Neuron (in vitro differentiated cells): Measurements from ENCODE around the gene PPIP5K1.
"Not testable (repeated sequence)": the region's sequence is repeated elsewhere in the genome, so short reads cannot be mapped to it uniquely, and the experiment has no call there.

Source experiments
- H2AFZ ChIP-seq: one replicate; pipeline ENCODE4 v1.6.1; 2013; ENCODE audit warnings: low read depth, mild to moderate bottlenecking, inconsistent platforms, low read length, moderate library complexity
- H3K27me3 ChIP-seq: one replicate; pipeline ENCODE4 v1.6.1; 2013; ENCODE audit warnings: low read length; ENCODE audit not compliant: insufficient read depth
- H3K36me3 ChIP-seq: one replicate; pipeline ENCODE4 v1.6.1; 2013; ENCODE audit warnings: low read length; ENCODE audit not compliant: insufficient read depth
- H3K4me1 ChIP-seq: one replicate; pipeline ENCODE4 v1.6.1; 2013; ENCODE audit warnings: low read length; ENCODE audit not compliant: insufficient read depth
- H3K4me3 ChIP-seq: 2 replicates; pipeline ENCODE4 v1.5.1; 2013; ENCODE audit warnings: mild to moderate bottlenecking, low read length, moderate library complexity
- H3K9me3 ChIP-seq: one replicate; pipeline ENCODE4 v1.6.1; 2013; ENCODE audit warnings: low read length

Gene PPIP5K1

GRCh38 chr15:43566615-43567014, 23.4 kb downstream of the PPIP5K1 start:
- H2AFZ ChIP-seq, H3K4me3 ChIP-seq, H3K9me3 ChIP-seq, H3K27me3 ChIP-seq, H3K4me1 ChIP-seq, H3K36me3 ChIP-seq: not testable (repeated sequence)

- not testable (repeated sequence) for H3K27me3 ChIP-seq, H3K4me1 ChIP-seq, H2AFZ ChIP-seq, H3K36me3 ChIP-seq, H3K9me3 ChIP-seq, H3K4me3 ChIP-seq
Observed at GRCh38 chr15:43563793-43564192, 26.2 kb downstream of the PPIP5K1 start.

DNA sequence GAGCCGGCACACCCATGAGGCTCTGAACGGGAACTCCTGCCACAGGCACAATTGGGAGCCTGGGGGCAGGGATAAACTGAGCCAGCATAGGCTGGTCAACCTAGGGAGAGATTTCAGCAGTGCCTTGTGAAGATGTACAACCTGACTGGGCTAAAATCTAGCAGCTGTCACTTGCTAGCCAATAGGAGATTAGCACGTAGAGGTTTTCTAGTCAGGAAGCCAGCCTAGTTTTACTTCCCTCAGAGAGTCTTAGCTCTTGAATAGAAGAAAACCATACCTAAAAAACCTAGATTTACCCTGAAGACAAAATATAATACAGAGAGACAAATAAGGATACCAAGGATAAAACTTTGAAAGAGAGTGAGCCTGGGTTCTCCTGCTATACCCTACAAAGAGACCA, 27.3 kb downstream of the PPIP5K1 start:
- not testable (repeated sequence) for H3K4me1 ChIP-seq, H3K27me3 ChIP-seq, H3K36me3 ChIP-seq, H3K9me3 ChIP-seq, H2AFZ ChIP-seq, H3K4me3 ChIP-seq

GRCh38 chr15:43552986-43553385, 37.0 kb downstream of the PPIP5K1 start:
- Histone ChIP-seq H3K36me3 (peaks cover 8% of the 10 kb centered on the region), H3K9me3 (no peaks in the 10 kb centered on the region), H2AFZ (no peak overlapping the region), H3K27me3 (no peaks in the 10 kb centered on the region), H3K4me3 (no peak overlapping the region), H3K4me1 (no peaks in the 10 kb centered on the region)

- no peaks in the 10 kb centered on the region for H3K27me3 ChIP-seq
- H2AFZ ChIP-seq = no peak overlapping the region
Observed at GRCh38 chr15:43552256-43552655, 37.8 kb downstream of the PPIP5K1 start.

DNA sequence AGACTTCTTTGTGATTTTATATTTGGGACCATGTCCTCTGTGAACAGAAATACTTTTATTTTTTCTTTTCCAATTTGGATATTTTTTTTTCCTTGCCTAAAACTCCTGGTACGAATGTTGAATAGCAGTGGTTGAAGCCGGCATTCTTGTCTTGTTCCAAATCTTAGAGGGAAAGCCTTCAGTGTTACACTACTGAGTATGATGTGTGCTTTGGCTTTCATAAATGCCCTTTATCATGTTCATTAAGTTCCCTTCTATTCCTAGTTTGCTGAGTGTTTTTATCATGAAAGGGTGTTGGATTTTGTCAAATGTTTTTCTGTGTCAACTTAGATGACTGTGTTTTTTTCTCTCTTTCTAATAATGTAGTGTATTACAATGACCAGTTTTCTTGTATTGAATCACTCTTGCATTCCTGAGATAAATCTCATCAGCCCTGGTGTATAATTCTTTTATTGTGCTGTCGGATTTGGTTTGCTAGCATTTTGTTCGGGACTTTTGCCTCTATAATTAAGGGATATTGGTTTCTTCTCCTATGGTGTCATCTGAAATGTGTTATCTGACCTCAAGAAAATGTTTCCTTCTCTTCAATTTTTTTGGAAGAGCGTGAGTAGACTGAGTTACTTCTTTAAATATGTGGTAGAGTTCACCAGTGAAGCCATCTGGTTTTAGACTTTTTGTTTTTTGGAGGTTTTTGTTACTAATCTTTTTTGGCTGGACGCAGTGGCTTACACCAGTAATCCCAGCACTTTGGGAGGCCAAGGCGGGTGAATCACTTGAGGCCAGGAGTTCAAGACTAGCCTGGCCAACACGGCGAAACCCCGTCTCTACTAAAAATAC, 39.3 kb downstream of the PPIP5K1 start:
- Histone ChIP-seq H3K36me3 (peaks cover 7% of the 10 kb centered on the region), H3K4me3 (no peak overlapping the region)

More at GRCh38 chr15:43552256-43552655, 37.8 kb downstream of the PPIP5K1 start:
- Histone ChIP-seq H3K4me1 (no peaks in the 10 kb centered on the region), H3K4me3 (no peak overlapping the region), H3K9me3 (no peaks in the 10 kb centered on the region), H3K36me3 (peaks cover 4% of the 10 kb centered on the region)

GRCh38 chr15:43547539-43547938, 42.5 kb downstream of the PPIP5K1 start:
- Histone ChIP-seq H3K4me1 (no peaks in the 10 kb centered on the region), H3K9me3 (peaks cover 5% of the 10 kb centered on the region), H3K4me3 (no peak overlapping the region), H3K36me3 (peaks cover 3% of the 10 kb centered on the region), H2AFZ (no peak overlapping the region), H3K27me3 (no peaks in the 10 kb centered on the region)

More for the DNA sequence above, 39.3 kb downstream of the PPIP5K1 start:
- H3K4me1 ChIP-seq = no peaks in the 10 kb centered on the region
- H3K9me3 ChIP-seq = peaks cover 5% of the 10 kb centered on the region
- no peak overlapping the region for H2AFZ ChIP-seq
- no peaks in the 10 kb centered on the region for H3K27me3 ChIP-seq

GRCh38 chr15:43545426-43545825, 44.6 kb downstream of the PPIP5K1 start:
- Histone ChIP-seq H2AFZ (no peak overlapping the region), H3K27me3 (no peaks in the 10 kb centered on the region), H3K4me1 (no peaks in the 10 kb centered on the region), H3K4me3 (no peak overlapping the region), H3K36me3 (peaks cover 3% of the 10 kb centered on the region), H3K9me3 (peaks cover 5% of the 10 kb centered on the region)

DNA sequence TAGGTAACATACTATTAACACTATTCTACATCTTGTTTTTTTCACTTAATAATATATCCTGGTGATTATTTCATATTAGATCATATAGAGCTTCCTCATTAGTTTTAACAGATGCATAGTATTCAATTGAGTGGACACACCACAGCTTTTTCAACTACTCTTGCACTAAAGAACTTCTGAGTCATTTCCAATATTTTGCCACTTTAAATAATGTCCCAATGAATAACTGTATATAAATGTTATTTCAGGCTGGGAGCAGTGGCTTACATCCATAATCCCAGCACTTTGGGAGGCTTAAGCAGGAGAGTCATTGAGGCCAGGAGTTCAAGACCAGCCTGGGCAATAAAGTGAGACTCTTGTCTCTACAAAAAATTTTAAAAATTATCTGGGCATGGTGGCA, 45.7 kb downstream of the PPIP5K1 start:
- Histone ChIP-seq H3K4me3 (no peak overlapping the region), H3K27me3 (no peaks in the 10 kb centered on the region), H3K9me3 (peaks cover 5% of the 10 kb centered on the region), H3K36me3 (peaks cover 5% of the 10 kb centered on the region), H3K4me1 (no peaks in the 10 kb centered on the region), H2AFZ (no peak overlapping the region)

DNA sequence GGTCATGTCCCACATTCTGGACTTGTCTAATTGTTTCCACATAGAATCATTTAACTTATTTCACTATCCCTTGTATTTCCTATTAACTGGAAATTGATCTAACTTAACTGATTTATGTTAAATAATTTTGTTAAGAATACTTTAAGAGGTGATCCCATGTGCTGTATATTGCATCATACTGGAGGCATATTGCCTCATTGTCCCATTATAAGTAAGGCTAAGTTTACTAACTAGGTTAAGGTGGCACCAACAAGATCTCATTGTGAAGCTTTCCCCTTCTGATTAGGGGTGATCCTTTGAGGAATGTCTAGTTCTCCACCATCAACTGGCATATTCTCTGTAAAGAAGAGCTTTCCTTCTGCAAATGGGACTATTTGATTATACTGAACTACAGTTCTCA, 48.2 kb downstream of the PPIP5K1 start:
- Histone ChIP-seq H3K4me3 (no peak overlapping the region), H2AFZ (no peak overlapping the region), H3K9me3 (peaks cover 5% of the 10 kb centered on the region), H3K36me3 (peaks cover 5% of the 10 kb centered on the region), H3K4me1 (no peaks in the 10 kb centered on the region), H3K27me3 (no peaks in the 10 kb centered on the region)

- H3K36me3 ChIP-seq = peaks cover 18% of the 10 kb centered on the region
- H3K27me3 ChIP-seq = no peaks in the 10 kb centered on the region
- H3K9me3 ChIP-seq = no peaks in the 10 kb centered on the region
- no peaks in the 10 kb centered on the region for H3K4me1 ChIP-seq
- H2AFZ ChIP-seq = no peak overlapping the region
- no peak overlapping the region for H3K4me3 ChIP-seq
Observed at GRCh38 chr15:43538091-43538490, 51.9 kb downstream of the PPIP5K1 start.

DNA sequence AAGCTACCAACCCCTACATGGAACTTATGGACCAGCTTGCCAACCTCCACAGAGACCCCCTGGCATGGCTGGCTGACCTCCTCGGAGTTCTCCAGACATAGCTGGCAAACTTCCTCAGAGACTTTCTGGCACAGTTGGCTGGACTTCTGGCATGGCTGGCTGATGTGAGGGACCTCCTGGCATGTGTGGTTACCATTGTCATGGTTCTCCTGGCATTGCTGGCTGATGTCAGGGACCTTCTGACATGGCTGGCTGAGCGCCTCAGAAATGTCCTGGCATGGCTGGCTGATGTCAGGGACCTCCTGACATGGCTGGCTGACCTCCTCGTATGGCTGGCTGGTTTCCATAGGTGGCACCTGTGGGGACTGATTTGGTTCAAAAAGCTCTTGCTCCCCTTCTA, 55.1 kb downstream of the PPIP5K1 start:
- H2AFZ ChIP-seq = no peak overlapping the region
- H3K27me3 ChIP-seq = no peaks in the 10 kb centered on the region
- H3K36me3 ChIP-seq = peaks cover 19% of the 10 kb centered on the region
- no peaks in the 10 kb centered on the region for H3K4me1 ChIP-seq
- H3K9me3 ChIP-seq = no peaks in the 10 kb centered on the region
- no peak overlapping the region for H3K4me3 ChIP-seq

DNA sequence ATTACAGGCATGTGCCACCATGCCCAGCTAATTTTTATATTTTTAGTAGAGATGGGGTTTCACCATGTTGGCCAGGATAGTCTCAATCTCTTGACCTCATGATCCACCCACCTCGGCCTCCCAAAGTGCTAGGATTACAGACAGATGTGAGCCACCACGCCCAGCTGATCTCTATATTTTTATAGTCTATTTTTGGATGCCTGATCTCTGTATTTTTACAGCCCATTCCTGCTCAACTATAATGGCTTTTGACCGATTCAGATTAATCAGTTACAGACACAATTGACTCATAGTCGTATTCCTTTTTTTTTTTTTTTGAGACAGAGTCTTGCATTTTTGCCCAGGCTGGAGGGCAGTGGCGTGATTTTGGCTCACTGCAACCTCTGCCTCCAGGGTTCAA, 57.2 kb downstream of the PPIP5K1 start:
- not testable (repeated sequence) for H3K27me3 ChIP-seq, H3K9me3 ChIP-seq, H2AFZ ChIP-seq, H3K4me1 ChIP-seq, H3K4me3 ChIP-seq
- H3K36me3 ChIP-seq = peaks cover 22% of the 10 kb centered on the region
